Psoas muscle (tissue), 8 donors: ENCODE measurements around the gene PXT1. TPM values are rescaled to one million over a fixed set of nuclear protein-coding genes. Genes with fewer than 3 reads are reported as not detected.
"Not testable (repeated sequence)": the region's sequence is repeated elsewhere in the genome, so short reads cannot be mapped to it uniquely, and the experiment has no call there.

ENCODE experiments used
- ATAC-seq, 4 donors: fragments of 200-7000 bp; cut with Tn5 transposase; one replicate each; pipeline ENCODE4 v1.9.1; 2020; ENCODE audit warnings: moderate library complexity in 3 of 4, mild to moderate bottlenecking in 2 of 4
- DNase-seq, 2 donors: peaks; one replicate each; pipeline ENCODE4 v3.0.0-alpha.2; 2020
- H3K27ac ChIP-seq: fragments of 200-600 bp; one replicate; pipeline ENCODE4 v1.8.0; 2022
- H3K27me3 ChIP-seq, 3 donors: fragments of 200-600 bp in 1 of 3; one replicate each; pipeline versions ENCODE4 v1.6.1 to v1.8.0; 2013 to 2022; ENCODE audit warnings: low read length in 2 of 3, mild to moderate bottlenecking in 2 of 3, moderate library complexity in 1 of 3; ENCODE audit not compliant: insufficient read depth in 3 of 3
- H3K36me3 ChIP-seq, 2 donors: fragments of 200-600 bp in 1 of 2; one replicate each; pipeline versions ENCODE4 v1.6.1 to v1.8.0; 2013 to 2022; ENCODE audit warnings: low read depth in 1 of 2, mild to moderate bottlenecking in 1 of 2, moderate library complexity in 1 of 2; ENCODE audit not compliant: insufficient read depth in 1 of 2
- H3K4me1 ChIP-seq: fragments of 200-600 bp; one replicate; pipeline ENCODE4 v1.8.0; 2022
- H3K4me3 ChIP-seq: fragments of 200-600 bp; one replicate; pipeline ENCODE4 v1.8.0; 2022; ENCODE audit warnings: mild to moderate bottlenecking
- H3K9me3 ChIP-seq: fragments of 200-600 bp; one replicate; pipeline ENCODE4 v1.8.0; 2022
- CTCF ChIP-seq: fragments of 200-600 bp; IDR thresholded peaks from one replicate; pipeline ENCODE4 v1.8.0; 2022; ENCODE audit warnings: antibody characterized with exemption
- WGBS, 3 donors: extraction: QIAGEN DNeasy Blood & Tissue Kit; methylation state at CpG; one replicate each; pipeline versions ENCODE4 v1.1.6 to v1.1.7; 2013; 5-methylcytosine and 5-hydroxymethylcytosine counted together
- intact Hi-C, 2 donors: fragments of 100-400 bp; cut with DNase I; formaldehyde crosslinking; loops; one replicate each; pipeline versions ENCODE4 v1.11.0 to v1.14.2; 2022
- polyA plus RNA-seq, 3 donors: library from polyadenylated mRNA; stranded (reverse); fragments of 200-250 nt; gene quantifications; one replicate each; pipeline ENCODE4 v1.2.3, GENCODE V29; 2013
- total RNA-seq, 4 donors: library from RNA; stranded (reverse); fragmentation: NEBNext Ultra II Directional in 2 of 4; extraction: Animal tissue kit (Norgen Biotek cat#: 25700) in 2 of 4; gene quantifications; one replicate each; pipeline versions ENCODE4 v1.2.1 to v1.2.4, GENCODE V29; 2021 to 2023
- donor health status: healthy with polysubstance abuse.
- donor health status: DM: no; HTN: no; CAD: no; lungs with moderate emphysema.
- donor health status: Bipolar disorder and iron deficiency.
- donor health status: healthy.
- donor health status: DM: yes; HTN: yes; CAD: no.
- donor health status: DM: no; HTN: no; CAD: no.
- donor health status: DM: no; HTN: no; CAD: no.
- donor health status: DM: yes; HTN: yes; CAD: no.

The PXT1 gene
- total and polyA plus RNA-seq, 7 donors = 0.03 to 0.34 (median 0.14) TPM; not detected in 1

GRCh38 chr6:36463676-36464075 lies 21.0 kb upstream of the PXT1 start:
- Histone ChIP-seq H3K9me3 (no peaks in the 10 kb centered on the region), H3K4me1 (peaks cover 30% of the 10 kb centered on the region), H3K27me3 (no peaks in the 10 kb centered on the region), H3K27ac (no peak overlapping the region), H3K36me3 (no peaks in the 10 kb centered on the region), H3K4me3 (no peak overlapping the region)
- intact Hi-C loops = no loop called here
- no peak for ATAC-seq
- WGBS, 3 donors = 69 to 91% (median 79%) methylated on average over 1 of the region's 1 CpG
- no peak for DNase-seq
- no peak for TF ChIP-seq CTCF

GRCh38 chr6:36461646-36462045 lies 19.0 kb upstream of the PXT1 start:
- Histone ChIP-seq H3K4me1 (peaks cover 30% of the 10 kb centered on the region), H3K27ac (no peak overlapping the region), H3K27me3 (no peaks in the 10 kb centered on the region), H3K4me3 (no peak overlapping the region), H3K36me3 (no peaks in the 10 kb centered on the region), H3K9me3 (no peaks in the 10 kb centered on the region)
- intact Hi-C loops = no loop called here
- TF ChIP-seq CTCF = no peak
- WGBS, 3 donors = 58 to 64% (median 61%) methylated on average over 3 of the region's 3 CpGs
- DNase-seq (no peak), ATAC-seq (no peak)

- DNase-seq (no peak), ATAC-seq (no peak)
- no peak for TF ChIP-seq CTCF
- intact Hi-C loops = no loop called here
- Histone ChIP-seq H3K9me3 (no peaks in the 10 kb centered on the region), H3K27me3 (no peaks in the 10 kb centered on the region), H3K4me1 (peaks cover 30% of the 10 kb centered on the region), H3K27ac (no peak overlapping the region), H3K36me3 (no peaks in the 10 kb centered on the region), H3K4me3 (no peak overlapping the region)
Observed at GRCh38 chr6:36460916-36461315, 18.3 kb upstream of the PXT1 start.

GRCh38 chr6:36459501-36459900 lies 16.8 kb upstream of the PXT1 start:
- no peak for ATAC-seq
- Histone ChIP-seq H3K36me3 (no peaks in the 10 kb centered on the region), H3K4me3 (no peak overlapping the region), H3K27me3 (no peaks in the 10 kb centered on the region), H3K4me1 (peaks cover 35% of the 10 kb centered on the region), H3K9me3 (no peaks in the 10 kb centered on the region), H3K27ac (no peak overlapping the region)
- TF ChIP-seq CTCF = no peak
- intact Hi-C loops = no loop called here
- no peak for DNase-seq

GRCh38 chr6:36455486-36456027 lies 12.9 kb upstream of the PXT1 start:
- no peak for TF ChIP-seq CTCF

GRCh38 chr6:36452897-36453296 lies 10.2 kb upstream of the PXT1 start:
- intact Hi-C loops, H3K4me1 ChIP-seq, H3K27me3 ChIP-seq, ATAC-seq, H3K4me3 ChIP-seq, H3K9me3 ChIP-seq, DNase-seq, H3K27ac ChIP-seq: not testable (repeated sequence)
- peaks cover 2 to 18% of the 10 kb centered on the region in 2 donors for H3K36me3 ChIP-seq
- 97 to 98% (median 98%) methylated on average over 8 of the region's 8 CpGs for WGBS, 3 donors

More at GRCh38 chr6:36455486-36456027, 12.9 kb upstream of the PXT1 start:
- H3K9me3 ChIP-seq = no peaks in the 10 kb centered on the region
- H3K36me3 ChIP-seq = peaks cover 0 to 9% of the 10 kb centered on the region in 2 donors
- ATAC-seq (no peak), DNase-seq (no peak)
- no peaks in the 10 kb centered on the region for H3K27me3 ChIP-seq
- peaks cover 18% of the 10 kb centered on the region for H3K4me1 ChIP-seq
- no peak overlapping the region for H3K4me3 ChIP-seq
- intact Hi-C loops = no loop called here
- WGBS, 3 donors = 80 to 86% (median 81%) methylated on average over 3 of the region's 3 CpGs
- no peak overlapping the region for H3K27ac ChIP-seq

- not testable (repeated sequence) for H3K27me3 ChIP-seq, H3K27ac ChIP-seq, H3K9me3 ChIP-seq, H3K4me3 ChIP-seq, DNase-seq, ATAC-seq
- Histone ChIP-seq H3K4me1 (peaks cover 20% of the 10 kb centered on the region), H3K36me3 (peaks cover 2 to 18% of the 10 kb centered on the region in 2 donors)
- 96 to 97% (median 96%) methylated on average over 10 of the region's 10 CpGs for WGBS, 3 donors
- intact Hi-C loops = loop anchor here (10.0 kb wide), 2 partner anchors 146 to 236 kb away; partner anchors contain the start of gene SRSF3 (in 1 of the 2)
Observed at GRCh38 chr6:36449173-36449572, 6.5 kb upstream of the PXT1 start.
